B cell (primary cell): ENCODE measurements around the gene TAPBPL. TPM values are rescaled to one million over a fixed set of nuclear protein-coding genes. Genes with fewer than 3 reads are reported as not detected.

ENCODE experiments used
- ATAC-seq: fragments of 200-7000 bp; cut with Tn5 transposase; one replicate; pipeline ENCODE4 v1.10.0; 2021; ENCODE audit warnings: low read depth, mild to moderate bottlenecking, moderate number of reproducible peaks, moderate library complexity
- CTCF ChIA-PET: fragments of 350-600 bp; sonication (Branson Sonifier 250); formaldehyde crosslinking; loops from one replicate; lab custom pipeline; 2021; ENCODE audit warnings: antibody characterized with exemption, inconsistent platforms; lab: Charles Lee
- POLR2A ChIA-PET: fragments of 350-600 bp; sonication (Branson Sonifier 250); formaldehyde crosslinking; loops from one replicate; lab custom pipeline; 2021; ENCODE audit warnings: antibody characterized with exemption; lab: Charles Lee
- DNase-seq: peaks from one replicate; pipeline ENCODE4 v3.0.0; 2013
- H2AFZ ChIP-seq: 2 replicates; pipeline ENCODE4 v1.6.1; 2012; ENCODE audit warnings: mild to moderate bottlenecking, low read depth, low read length; ENCODE audit not compliant: insufficient read depth, poor library complexity, severe bottlenecking
- H3K27ac ChIP-seq, 2 donors: 1 replicate in 1 of 2; 2 replicates in 1 of 2; pipeline ENCODE4 v1.5.1; 2012 to 2013; ENCODE audit warnings: low read length in 2 of 2, mild to moderate bottlenecking in 2 of 2, moderate library complexity in 1 of 2
- H3K27me3 ChIP-seq, 4 experiments: fragments of 200-600 bp in 1 of 4; sonication (generic) in 1 of 4; replicated peaks in 1 of 4; 1 replicate in 2 of 4; 2 replicates in 2 of 4; pipeline versions ENCODE4 v1.6.1 to v1.7.0; 2013 to 2016; ENCODE audit warnings: low read length in 3 of 4, mild to moderate bottlenecking in 2 of 4, mixed read lengths in 1 of 4, moderate library complexity in 1 of 4; ENCODE audit not compliant: insufficient read depth in 4 of 4, control insufficient read depth in 3 of 4; ENCODE audit errors: control extremely low read depth in 1 of 4
- H3K36me3 ChIP-seq, 2 experiments: replicated peaks in 1 of 2; 1 replicate in 1 of 2; 2 replicates in 1 of 2; pipeline versions ENCODE4 v1.6.1 to v1.7.1; 2013; ENCODE audit warnings: low read length in 1 of 2; ENCODE audit not compliant: insufficient read depth in 2 of 2, control insufficient read depth in 1 of 2; ENCODE audit errors: control extremely low read depth in 1 of 2, extremely low read depth in 1 of 2
- H3K4me1 ChIP-seq, 2 donors: fragments of 200-600 bp in 1 of 2; sonication (generic) in 1 of 2; 1 replicate in 1 of 2; 2 replicates in 1 of 2; pipeline versions ENCODE4 v1.5.1 to v1.6.1; 2013 to 2017; ENCODE audit warnings: low read length in 2 of 2; ENCODE audit not compliant: control insufficient read depth in 2 of 2, insufficient read depth in 2 of 2
- H3K4me2 ChIP-seq: replicated peaks from 2 replicates; pipeline ENCODE3; 2012; ENCODE audit warnings: mild to moderate bottlenecking, low read depth, low read length; ENCODE audit not compliant: poor library complexity, severe bottlenecking
- H3K4me3 ChIP-seq, 5 experiments: fragments of 200-600 bp in 1 of 5; sonication (generic) in 1 of 5; 1 replicate in 3 of 5; 2 replicates in 2 of 5; pipeline versions ENCODE4 v1.5.1 to v1.7.0; 2011 to 2016; ENCODE audit warnings: low read length in 4 of 5, mild to moderate bottlenecking in 4 of 5, low read depth in 2 of 5, control low read depth in 1 of 5, moderate library complexity in 1 of 5; ENCODE audit not compliant: insufficient read depth in 1 of 5; ENCODE audit errors: control extremely low read depth in 1 of 5, extremely low read depth in 1 of 5
- H3K79me2 ChIP-seq: fragments of 200-600 bp; sonication (generic); one replicate; pipeline ENCODE4 v1.6.0; 2016; ENCODE audit warnings: low read length; ENCODE audit not compliant: control insufficient read depth, insufficient read depth
- H3K9ac ChIP-seq: fragments of 200-600 bp; sonication (generic); 2 replicates; pipeline ENCODE4 v1.6.1; 2017; ENCODE audit warnings: mild to moderate bottlenecking, low read length, moderate library complexity
- H3K9me3 ChIP-seq, 3 donors: one replicate each; pipeline versions ENCODE4 v1.6.1 to v1.7.1; 2013; ENCODE audit warnings: low read length in 2 of 3; ENCODE audit not compliant: control insufficient read depth in 2 of 3, insufficient read depth in 1 of 3; ENCODE audit errors: control extremely low read depth in 1 of 3
- H4K20me1 ChIP-seq: 2 replicates; pipeline ENCODE4 v1.6.0; 2012; ENCODE audit warnings: mild to moderate bottlenecking, low read length; ENCODE audit not compliant: insufficient read depth, control insufficient read depth, poor library complexity, severe bottlenecking
- H3K27ac Mint-ChIP-seq: one replicate; pipeline ENCODE4 v1.8.0; 2021; ENCODE audit warnings: mixed read lengths
- H3K27me3 Mint-ChIP-seq: one replicate; pipeline ENCODE4 v1.8.0; 2021; ENCODE audit warnings: mixed read lengths
- H3K4me1 Mint-ChIP-seq: one replicate; pipeline ENCODE4 v1.8.0; 2021; ENCODE audit warnings: mixed read lengths
- H3K4me3 Mint-ChIP-seq: one replicate; pipeline ENCODE4 v1.8.0; 2021; ENCODE audit warnings: mixed read lengths
- H3K9me3 Mint-ChIP-seq: one replicate; pipeline ENCODE4 v1.8.0; 2022; ENCODE audit warnings: mixed read lengths; ENCODE audit not compliant: insufficient read depth
- EZH2 ChIP-seq: IDR thresholded peaks from 2 replicates; pipeline ENCODE4 v1.6.1; 2012; ENCODE audit warnings: borderline replicate concordance, low read depth, mild to moderate bottlenecking, moderate library complexity, low read length; ENCODE audit not compliant: insufficient read depth, poor library complexity, severe bottlenecking
- WGBS: methylation state at CpG from one replicate; pipeline ENCODE4 v1.1.5; 2013; ENCODE audit warnings: missing lambda C conversion rate; ENCODE audit not compliant: insufficient coverage; 5-methylcytosine and 5-hydroxymethylcytosine counted together
- intact Hi-C: fragments of 100-400 bp; cut with micrococcal nuclease; formaldehyde crosslinking; loops from one replicate; pipeline ENCODE4 v1.10.0; 2022
- polyA plus RNA-seq: library from polyadenylated mRNA; depleted of rRNA; stranded (reverse); fragments of >200 nt; gene quantifications from 2 replicates; pipeline ENCODE4 v1.2.3, GENCODE V29; 2012
- total RNA-seq, 2 donors: library from RNA; stranded (reverse); fragments of 120-200 nt in 1 of 2; gene quantifications; 1 replicate in 1 of 2; 2 replicates in 1 of 2; pipeline versions ENCODE4 v1.2.3 to v1.2.4, GENCODE V29; 2013 to 2022
- TF ChIP-seq, protein P1 (sequence below): fragments of 200-600 bp; IDR thresholded peaks from one replicate; pipeline ENCODE4 v1.8.0; 2022; ENCODE audit warnings: antibody characterized with exemption, mild to moderate bottlenecking

The TAPBPL gene
- total and polyA plus RNA-seq, 2 donors (not counting 1 experiment from before 2014, with no cell fraction given), result 80.5 to 103 TPM

- H3K27ac ChIP-seq, result peak within 1 kb of the TSS; percentile 75 to 82
- H3K9me3 ChIP-seq, result no peaks in the 10 kb centered on the region
- Mint-ChIP-seq H3K4me1 (peaks cover 49% of the 10 kb centered on the region), H3K27me3 (no peaks in the 10 kb centered on the region), H3K4me3 (peak within 1 kb of the TSS; percentile 90), H3K27ac (peak within 1 kb of the TSS; percentile 97), H3K9me3 (no peaks in the 10 kb centered on the region)
- peaks cover 0 to 11% of the 10 kb centered on the region in 2 experiments for H3K36me3 ChIP-seq
- peak; percentile 92 for ATAC-seq
- H3K4me1 ChIP-seq, result peaks cover 28 to 45% of the 10 kb centered on the region in 2 donors
- TF ChIP-seq, protein P1, sequence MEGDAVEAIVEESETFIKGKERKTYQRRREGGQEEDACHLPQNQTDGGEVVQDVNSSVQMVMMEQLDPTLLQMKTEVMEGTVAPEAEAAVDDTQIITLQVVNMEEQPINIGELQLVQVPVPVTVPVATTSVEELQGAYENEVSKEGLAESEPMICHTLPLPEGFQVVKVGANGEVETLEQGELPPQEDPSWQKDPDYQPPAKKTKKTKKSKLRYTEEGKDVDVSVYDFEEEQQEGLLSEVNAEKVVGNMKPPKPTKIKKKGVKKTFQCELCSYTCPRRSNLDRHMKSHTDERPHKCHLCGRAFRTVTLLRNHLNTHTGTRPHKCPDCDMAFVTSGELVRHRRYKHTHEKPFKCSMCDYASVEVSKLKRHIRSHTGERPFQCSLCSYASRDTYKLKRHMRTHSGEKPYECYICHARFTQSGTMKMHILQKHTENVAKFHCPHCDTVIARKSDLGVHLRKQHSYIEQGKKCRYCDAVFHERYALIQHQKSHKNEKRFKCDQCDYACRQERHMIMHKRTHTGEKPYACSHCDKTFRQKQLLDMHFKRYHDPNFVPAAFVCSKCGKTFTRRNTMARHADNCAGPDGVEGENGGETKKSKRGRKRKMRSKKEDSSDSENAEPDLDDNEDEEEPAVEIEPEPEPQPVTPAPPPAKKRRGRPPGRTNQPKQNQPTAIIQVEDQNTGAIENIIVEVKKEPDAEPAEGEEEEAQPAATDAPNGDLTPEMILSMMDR, result no peak
- no peak for TF ChIP-seq EZH2
- CTCF ChIA-PET, result interaction anchor here (0.7 to 6.0 kb wide), 17 partner anchors 9 to 186 kb away, joined by 3 to 67 read pairs (median 4); partner anchors contain the start of genes CD27 and MRPL51
- WGBS, result under 1% methylated on average over 69 of the region's 69 CpGs
- DNase-seq, result peak; percentile 97
- peak within 1 kb of the TSS; percentile 89 for H3K4me2 ChIP-seq
- H4K20me1 ChIP-seq, result peaks cover 19% of the 10 kb centered on the region
- H3K79me2 ChIP-seq, result peaks cover 43% of the 10 kb centered on the region
- POLR2A ChIA-PET, result interaction anchor here (0.5 to 3.6 kb wide), 25 partner anchors 9 to 382 kb away, joined by 3 to 46 read pairs (median 6); partner anchors contain the start of genes CD27, COPS7A, GAPDH and MRPL51
- H3K4me3 ChIP-seq, result peak within 1 kb of the TSS; percentile 54 to 82 (median 75)
- intact Hi-C loops, result loop anchor here (1.0 kb wide), 4 partner anchors 8 to 98 kb away; partner anchors contain the start of genes GAPDH, MRPL51 and NOP2
- peak within 1 kb of the TSS; percentile 82 for H3K9ac ChIP-seq
- no peaks in the 10 kb centered on the region for H3K27me3 ChIP-seq
- peak within 1 kb of the TSS; percentile 94 for H2AFZ ChIP-seq
These were observed 18.7 kb downstream of the TAPBPL start, which contains the start of gene VAMP1 for GRCh38 chr12:6470375-6471163. Gene VAMP1 (minus strand): TSS chr12:6470677. CDS start chr12:6470531, 146 bp downstream.

DNA sequence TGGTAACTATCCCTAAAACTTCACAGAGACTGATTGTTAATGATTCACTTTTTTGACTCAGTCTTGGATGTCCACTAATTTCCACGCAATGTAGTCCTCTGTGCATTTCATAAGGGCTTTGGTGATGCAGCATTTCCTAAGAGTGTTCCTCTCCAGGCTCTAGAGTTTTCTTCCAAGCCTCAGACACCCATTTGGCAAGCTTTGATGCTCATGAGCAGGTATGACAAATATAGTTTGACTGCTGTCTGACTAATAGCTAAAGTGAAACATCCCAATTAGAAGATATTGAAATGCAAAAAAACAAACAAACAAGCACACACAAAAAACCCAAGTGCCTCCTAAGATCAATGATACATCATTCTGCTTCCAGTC, 20.1 kb downstream of the TAPBPL start:
- H3K36me3 ChIP-seq, result peaks cover 0 to 5% of the 10 kb centered on the region in 2 experiments
- TF ChIP-seq EZH2, result no peak
- TF ChIP-seq, protein P1, result no peak
- intact Hi-C loops, result no loop called here
- Mint-ChIP-seq H3K27ac (peak overlapping the region; percentile 0), H3K27me3 (peaks cover 7% of the 10 kb centered on the region), H3K4me3 (peak overlapping the region; percentile 90), H3K9me3 (no peaks in the 10 kb centered on the region), H3K4me1 (peaks cover 37% of the 10 kb centered on the region)
- ATAC-seq (no peak), DNase-seq (no peak)
- H3K4me1 ChIP-seq, result peaks cover 23 to 31% of the 10 kb centered on the region in 2 donors
- H3K4me2 ChIP-seq, result no peak overlapping the region
- H3K79me2 ChIP-seq, result peaks cover 31% of the 10 kb centered on the region
- POLR2A ChIA-PET, result interaction anchor here (3.1 to 3.4 kb wide), 2 partner anchors 27 to 63 kb away, joined by 25 to 32 read pairs; partner anchors contain the start of genes CD27 and GAPDH
- CTCF ChIA-PET, result interaction anchor here (2.6 to 6.0 kb wide), 3 partner anchors 47 to 67 kb away, joined by 7 to 67 read pairs (median 34); no protein-coding TSS in a partner anchor
- H4K20me1 ChIP-seq, result peaks cover 9% of the 10 kb centered on the region
- 100% methylated on average over 1 of the region's 1 CpG for WGBS
- H3K4me3 ChIP-seq, result no peak overlapping the region
- no peak overlapping the region for H3K27ac ChIP-seq
- no peaks in the 10 kb centered on the region for H3K27me3 ChIP-seq
- H3K9me3 ChIP-seq, result no peaks in the 10 kb centered on the region
- H3K9ac ChIP-seq, result no peak overlapping the region
- no peak overlapping the region for H2AFZ ChIP-seq
